Endothelial cell of umbilical vein (primary cell): ENCODE measurements around the gene PNPLA5. TPM values are rescaled to one million over a fixed set of nuclear protein-coding genes. Genes with fewer than 3 reads are reported as not detected.

Experiments used
- BruUV-seq: library from RNA; stranded (reverse); fragments of 400-500 nt; replicated peaks from 2 replicates; lab custom pipeline; 2021; lab: Mats Ljungman, UMichigan
- CTCF ChIA-PET: fragments of 300-600, 350-600 bp; sonication (Branson Sonifier 250); formaldehyde crosslinking; loops from one replicate; lab custom pipeline; 2021; ENCODE audit warnings: antibody characterized with exemption, inconsistent platforms; lab: Charles Lee
- POLR2A ChIA-PET: fragments of 300-600, 350-600 bp; sonication (Branson Sonifier 250); formaldehyde crosslinking; loops from one replicate; lab custom pipeline; 2021; ENCODE audit warnings: antibody characterized with exemption, inconsistent platforms; lab: Charles Lee
- DNase-seq: peaks from one replicate; pipeline ENCODE4 v3.0.0-alpha.2; 2011; ENCODE audit warnings: low read depth, low spot score
- FAIRE-seq: peaks from 2 replicates; lab custom pipeline; 2011; peaks lifted over from hg19 to GRCh38; lab: Jason Lieb, UNC
- H2AFZ ChIP-seq: 2 replicates; pipeline ENCODE4 v1.6.0; 2012; ENCODE audit warnings: low read depth, low read length, control low read depth, inconsistent platforms
- H3K27ac ChIP-seq: 2 replicates; pipeline ENCODE4 v1.5.1; 2011; ENCODE audit warnings: low read depth, mild to moderate bottlenecking, control low read depth, low read length, moderate library complexity; ENCODE audit not compliant: insufficient read depth
- H3K27me3 ChIP-seq, 2 experiments: 2 replicates each; pipeline versions ENCODE4 v1.6.0 to v1.6.1; 2011; ENCODE audit warnings: low read length in 2 of 2, mixed read lengths in 1 of 2; ENCODE audit not compliant: control insufficient read depth in 2 of 2, insufficient read depth in 2 of 2
- H3K36me3 ChIP-seq, 2 experiments: 2 replicates in 1 of 2; 3 replicates in 1 of 2; pipeline ENCODE4 v1.5.1; 2011; ENCODE audit warnings: low read length in 2 of 2, mild to moderate bottlenecking in 1 of 2, moderate library complexity in 1 of 2; ENCODE audit not compliant: control insufficient read depth in 2 of 2, insufficient read depth in 2 of 2; ENCODE audit errors: extremely low read depth in 1 of 2
- H3K4me1 ChIP-seq: 3 replicates; pipeline ENCODE4 v1.5.1; 2011; ENCODE audit warnings: mild to moderate bottlenecking, low read length; ENCODE audit not compliant: control insufficient read depth, insufficient read depth; ENCODE audit errors: extremely low read depth
- H3K4me2 ChIP-seq: 2 replicates; pipeline ENCODE4 v1.6.1; 2011; ENCODE audit warnings: low read length, control low read depth, mixed read lengths; ENCODE audit not compliant: insufficient read depth
- H3K4me3 ChIP-seq, 3 experiments: fragments of 200-600 bp in 1 of 3; sonication (generic), shearing (Covaris generic) in 1 of 3; replicated peaks in 1 of 3; 2 replicates each; pipeline ENCODE4 v1.5.1; 2011 to 2016; ENCODE audit warnings: control low read depth in 3 of 3, low read length in 3 of 3, mild to moderate bottlenecking in 2 of 3, inconsistent platforms in 1 of 3, low read depth in 1 of 3, moderate library complexity in 1 of 3; ENCODE audit not compliant: insufficient read depth in 1 of 3
- H3K79me2 ChIP-seq: 2 replicates; pipeline ENCODE4 v1.6.0; 2012; ENCODE audit warnings: low read length, inconsistent platforms; ENCODE audit not compliant: control insufficient read depth, insufficient read depth
- H3K9ac ChIP-seq: replicated peaks from 2 replicates; pipeline ENCODE3; 2011; ENCODE audit warnings: low read length, control low read depth; ENCODE audit not compliant: insufficient read depth; ENCODE audit errors: extremely low read depth
- H3K9me1 ChIP-seq: replicated peaks from 3 replicates; pipeline ENCODE4 v1.6.0; 2011; ENCODE audit warnings: mild to moderate bottlenecking, low read length; ENCODE audit not compliant: control insufficient read depth, insufficient read depth; ENCODE audit errors: extremely low read depth
- H3K9me3 ChIP-seq: replicated peaks from 2 replicates; pipeline ENCODE4 v1.5.1; 2012; ENCODE audit warnings: low read length, inconsistent platforms; ENCODE audit not compliant: control insufficient read depth, insufficient read depth
- H4K20me1 ChIP-seq: replicated peaks from 2 replicates; pipeline ENCODE3; 2011; ENCODE audit warnings: mild to moderate bottlenecking, low read length; ENCODE audit not compliant: control insufficient read depth, insufficient read depth; ENCODE audit errors: extremely low read depth
- EZH2 ChIP-seq: IDR thresholded peaks from 2 replicates; pipeline ENCODE4 v1.6.1; 2012; ENCODE audit warnings: borderline replicate concordance, low read depth, mild to moderate bottlenecking, moderate library complexity, low read length, inconsistent platforms; ENCODE audit not compliant: severe bottlenecking
- FOS ChIP-seq: IDR thresholded peaks from 2 replicates; pipeline ENCODE4 v1.6.1; 2011; ENCODE audit warnings: mild to moderate bottlenecking, low read length, moderate library complexity, borderline replicate concordance; ENCODE audit not compliant: insufficient read depth
- GATA2 ChIP-seq: IDR thresholded peaks from 2 replicates; pipeline ENCODE4 v1.7.0; 2011; ENCODE audit warnings: low read depth, mild to moderate bottlenecking, moderate library complexity, mixed read lengths, low read length; ENCODE audit not compliant: insufficient read length, insufficient read depth
- JUN ChIP-seq: IDR thresholded peaks from 2 replicates; pipeline ENCODE4 v1.6.1; 2011; ENCODE audit warnings: borderline replicate concordance, low read depth; ENCODE audit not compliant: insufficient read length, insufficient read depth
- MYC ChIP-seq: IDR thresholded peaks from one replicate; pipeline ENCODE4 v1.6.1; 2011; ENCODE audit warnings: mild to moderate bottlenecking, low read depth, low read length
- POLR2A ChIP-seq: IDR thresholded peaks from 2 replicates; pipeline ENCODE4 v1.6.1; 2012; ENCODE audit warnings: low read depth, mild to moderate bottlenecking, control low read depth, low read length
- POLR2AphosphoS5 ChIP-seq: IDR thresholded peaks from 2 replicates; pipeline ENCODE4 v1.6.1; 2012; ENCODE audit warnings: low read depth, mild to moderate bottlenecking, control low read depth, low read length, moderate library complexity; ENCODE audit not compliant: insufficient read depth
- dilution Hi-C: fragments of 300-500 bp; cut with MboI; formaldehyde crosslinking; loops from one replicate; pipeline ENCODE4 v1.15.0; 2019; ENCODE audit warnings: low sequenced_read_pairs; ENCODE audit not compliant: extremely low pct_ligation_motif_present
- intact Hi-C: fragments of 100-400 bp; cut with micrococcal nuclease; formaldehyde crosslinking; loops from one replicate; pipeline ENCODE4 v1.10.0; 2022
- polyA plus RNA-seq, 4 experiments: library from polyadenylated mRNA; depleted of rRNA in 3 of 4; stranded (reverse) in 3 of 4; unstranded in 1 of 4; fragments of >200 nt; gene quantifications; 2 replicates each; pipeline versions ENCODE4 v1.2.1 to v1.2.3, GENCODE V29; 2011 to 2012; ENCODE audit warnings: missing spikeins in 1 of 4
- total RNA-seq: library from RNA; stranded (reverse); gene quantifications from 2 replicates; pipeline ENCODE4 v1.2.3, GENCODE V29; 2021
- TF ChIP-seq, protein P1 (sequence below), 2 donors: IDR thresholded peaks; 1 replicate in 1 of 2; 2 replicates in 1 of 2; pipeline ENCODE4 v1.5.1; 2011; ENCODE audit warnings: low read length in 2 of 2, mild to moderate bottlenecking in 2 of 2, moderate library complexity in 2 of 2, control low read depth in 1 of 2, inconsistent platforms in 1 of 2, low read depth in 1 of 2; ENCODE audit not compliant: insufficient read depth in 1 of 2; ENCODE audit errors: extremely low read depth in 1 of 2
- TF ChIP-seq, protein P2 (sequence below): IDR thresholded peaks from 2 replicates; pipeline ENCODE4 v1.6.1; 2011; ENCODE audit not compliant: insufficient read depth, insufficient read length

The PNPLA5 gene
- total and polyA plus RNA-seq, 2 donors (not counting 3 experiments of a cell fraction or from before 2014, with no cell fraction given), result not detected

DNA sequence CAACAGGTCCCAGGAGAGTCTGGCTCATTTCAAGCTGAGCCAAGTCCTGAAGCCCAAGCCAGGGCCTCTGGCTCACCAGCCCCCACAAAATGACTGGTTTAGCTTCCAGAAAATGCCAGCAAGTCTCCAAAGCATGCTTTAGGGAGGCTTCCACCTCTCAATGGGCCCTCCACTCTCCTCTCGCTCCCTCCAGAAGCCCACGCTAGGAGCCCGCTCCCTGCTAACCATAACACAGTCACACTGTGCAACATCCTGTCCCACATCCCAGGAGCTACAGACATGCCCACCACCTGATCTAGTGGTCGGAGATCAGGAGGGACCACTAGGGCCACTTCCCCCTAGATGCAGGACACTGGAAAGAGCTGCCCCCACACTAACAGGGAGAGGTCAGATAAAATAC, 36.4 kb downstream of the PNPLA5 start:
- no peak overlapping the region for H3K4me3 ChIP-seq
- POLR2A ChIA-PET, result no interaction called here
- dilution Hi-C loops (no loop called here), intact Hi-C loops (no loop called here)
- no peaks in the 10 kb centered on the region for H4K20me1 ChIP-seq
- CTCF ChIA-PET, result no interaction called here
- H3K9ac ChIP-seq, result no peak overlapping the region
- DNase-seq (no peak), FAIRE-seq (no peak)
- no peaks in the 10 kb centered on the region for H3K36me3 ChIP-seq
- no peaks in the 10 kb centered on the region for H3K9me3 ChIP-seq
- no peak overlapping the region for H3K27ac ChIP-seq
- TF ChIP-seq, protein P1, sequence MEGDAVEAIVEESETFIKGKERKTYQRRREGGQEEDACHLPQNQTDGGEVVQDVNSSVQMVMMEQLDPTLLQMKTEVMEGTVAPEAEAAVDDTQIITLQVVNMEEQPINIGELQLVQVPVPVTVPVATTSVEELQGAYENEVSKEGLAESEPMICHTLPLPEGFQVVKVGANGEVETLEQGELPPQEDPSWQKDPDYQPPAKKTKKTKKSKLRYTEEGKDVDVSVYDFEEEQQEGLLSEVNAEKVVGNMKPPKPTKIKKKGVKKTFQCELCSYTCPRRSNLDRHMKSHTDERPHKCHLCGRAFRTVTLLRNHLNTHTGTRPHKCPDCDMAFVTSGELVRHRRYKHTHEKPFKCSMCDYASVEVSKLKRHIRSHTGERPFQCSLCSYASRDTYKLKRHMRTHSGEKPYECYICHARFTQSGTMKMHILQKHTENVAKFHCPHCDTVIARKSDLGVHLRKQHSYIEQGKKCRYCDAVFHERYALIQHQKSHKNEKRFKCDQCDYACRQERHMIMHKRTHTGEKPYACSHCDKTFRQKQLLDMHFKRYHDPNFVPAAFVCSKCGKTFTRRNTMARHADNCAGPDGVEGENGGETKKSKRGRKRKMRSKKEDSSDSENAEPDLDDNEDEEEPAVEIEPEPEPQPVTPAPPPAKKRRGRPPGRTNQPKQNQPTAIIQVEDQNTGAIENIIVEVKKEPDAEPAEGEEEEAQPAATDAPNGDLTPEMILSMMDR (IDR thresholded peaks at IDR 0.05; ENCODE audit: extremely low read depth in 1 of 2, insufficient read depth in 1 of 2, low read depth in 1 of 2, low read length in 2 of 2), result no peak
- TF ChIP-seq FOS, result no peak
- no peak for TF ChIP-seq MYC
- no peak for TF ChIP-seq POLR2A
- no peak for TF ChIP-seq POLR2AphosphoS5
- no peak for TF ChIP-seq EZH2
- no peak for TF ChIP-seq GATA2
- TF ChIP-seq, protein P2, sequence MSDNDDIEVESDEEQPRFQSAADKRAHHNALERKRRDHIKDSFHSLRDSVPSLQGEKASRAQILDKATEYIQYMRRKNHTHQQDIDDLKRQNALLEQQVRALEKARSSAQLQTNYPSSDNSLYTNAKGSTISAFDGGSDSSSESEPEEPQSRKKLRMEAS, result no peak
- no peak for TF ChIP-seq JUN
- H2AFZ ChIP-seq, result no peak overlapping the region
- H3K9me1 ChIP-seq, result no peaks in the 10 kb centered on the region
- BruUV-seq, result no TSS peak
- no peaks in the 10 kb centered on the region for H3K27me3 ChIP-seq
- no peaks in the 10 kb centered on the region for H3K79me2 ChIP-seq
- H3K4me1 ChIP-seq, result peaks cover 5% of the 10 kb centered on the region
- H3K4me2 ChIP-seq, result no peak overlapping the region
